Measurements from ENCODE around the gene TPPP.

- TF ChIP-seq POLR2A (IDR thresholded peaks at IDR 0.05; ENCODE audit: insufficient read depth in 1 of 2, low read depth in 2 of 2, low read length in 2 of 2), result no peak
- TF ChIP-seq FOXK1 (CRISPR knock-in tag; IDR thresholded peaks at IDR 0.05; ENCODE audit: borderline replicate concordance, low read depth), result no peak
- TF ChIP-seq YY1 (IDR thresholded peaks at IDR 0.05; ENCODE audit: insufficient read depth, insufficient replicate concordance, low read depth, low read length), result no peak
- TF ChIP-seq JUN (CRISPR knock-in tag; IDR thresholded peaks at IDR 0.05), result no peak
- TF ChIP-seq ZNF792 (CRISPR knock-in tag; IDR thresholded peaks at IDR 0.05), result no peak
- TF ChIP-seq CHD2 (IDR thresholded peaks at IDR 0.05; ENCODE audit: low read depth, low read length), result no peak
- TF ChIP-seq BRF2 (CRISPR knock-in tag; IDR thresholded peaks at IDR 0.05), result no peak
- TF ChIP-seq ZNF121 (CRISPR knock-in tag; IDR thresholded peaks at IDR 0.05), result no peak
- TF ChIP-seq, protein P1, sequence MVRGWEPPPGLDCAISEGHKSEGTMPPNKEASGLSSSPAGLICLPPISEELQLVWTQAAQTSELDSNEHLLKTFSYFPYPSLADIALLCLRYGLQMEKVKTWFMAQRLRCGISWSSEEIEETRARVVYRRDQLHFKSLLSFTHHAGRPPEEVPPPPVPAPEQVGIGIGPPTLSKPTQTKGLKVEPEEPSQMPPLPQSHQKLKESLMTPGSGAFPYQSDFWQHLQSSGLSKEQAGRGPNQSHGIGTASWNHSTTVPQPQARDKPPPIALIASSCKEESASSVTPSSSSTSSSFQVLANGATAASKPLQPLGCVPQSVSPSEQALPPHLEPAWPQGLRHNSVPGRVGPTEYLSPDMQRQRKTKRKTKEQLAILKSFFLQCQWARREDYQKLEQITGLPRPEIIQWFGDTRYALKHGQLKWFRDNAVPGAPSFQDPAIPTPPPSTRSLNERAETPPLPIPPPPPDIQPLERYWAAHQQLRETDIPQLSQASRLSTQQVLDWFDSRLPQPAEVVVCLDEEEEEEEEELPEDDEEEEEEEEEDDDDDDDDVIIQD (CRISPR knock-in tag; IDR thresholded peaks at IDR 0.05; ENCODE audit: low read depth), result no peak
- TF ChIP-seq EED (CRISPR knock-in tag; IDR thresholded peaks at IDR 0.05), result no peak
- no peak for TF ChIP-seq TCF7L2 (IDR thresholded peaks at IDR 0.05; ENCODE audit: low read depth, low read length)
- no peak for TF ChIP-seq JUND (CRISPR knock-in tag; IDR thresholded peaks at IDR 0.05)
- TF ChIP-seq HNRNPK (IDR thresholded peaks at IDR 0.05; ENCODE audit: low read depth, low read length, poor library complexity, severe bottlenecking), result no peak
- no peak for TF ChIP-seq ARHGAP35 (CRISPR knock-in tag; IDR thresholded peaks at IDR 0.05; ENCODE audit: borderline replicate concordance)
Observed at GRCh38 chr5:654071-654778, 38.9 kb downstream of the TPPP start.

Data from HepG2 (cell line).